Non-pigmented ciliary epithelial cell (primary cell): Measurements from ENCODE around the gene TYRO3.

ENCODE experiments used
- DNase-seq: peaks from one replicate; pipeline ENCODE4 v3.0.0-alpha.2; 2010; ENCODE audit warnings: low read depth

Gene TYRO3

GRCh38 chr15:41558400-41559238 is at the start of gene TYRO3:
Gene TYRO3, plus strand, starts transcription at chr15:41559212. Its CDS starts 46 bp downstream, at chr15:41559258.
- DNase-seq: no peak

GRCh38 chr15:41510728-41511127 is 48.3 kb upstream of the TYRO3 start:
- DNase-seq: no peak

GRCh38 chr15:41511331-41511898 is 47.6 kb upstream of the TYRO3 start:
- DNase-seq: no peak

- no peak for DNase-seq
Measured at GRCh38 chr15:41511899-41512369, 47.1 kb upstream of the TYRO3 start.

- no peak for DNase-seq
Measured at GRCh38 chr15:41512512-41512939, 46.5 kb upstream of the TYRO3 start.

GRCh38 chr15:41512940-41513505 is 46.0 kb upstream of the TYRO3 start:
- no peak for DNase-seq

GRCh38 chr15:41513506-41514227 is 45.3 kb upstream of the TYRO3 start, which contains the start of gene LTK:
Gene LTK, minus strand, starts transcription at chr15:41513827. Its CDS starts 118 bp downstream, at chr15:41513709.
- no peak for DNase-seq

GRCh38 chr15:41517895-41518449 is 41.0 kb upstream of the TYRO3 start:
- DNase-seq: no peak

GRCh38 chr15:41520636-41521035 is 38.4 kb upstream of the TYRO3 start:
- DNase-seq: no peak

GRCh38 chr15:41521614-41522013 is 37.4 kb upstream of the TYRO3 start:
- no peak for DNase-seq

- DNase-seq: no peak
Measured at GRCh38 chr15:41523097-41523496, 35.9 kb upstream of the TYRO3 start.

- DNase-seq: no peak
Measured at GRCh38 chr15:41530363-41530956, 28.6 kb upstream of the TYRO3 start.

GRCh38 chr15:41535544-41535943 is 23.5 kb upstream of the TYRO3 start:
- DNase-seq: no peak

GRCh38 chr15:41536866-41537265 is 22.1 kb upstream of the TYRO3 start:
- no peak for DNase-seq

GRCh38 chr15:41543521-41543870 is 15.5 kb upstream of the TYRO3 start:
- DNase-seq: no peak

- no peak for DNase-seq
Measured at GRCh38 chr15:41544650-41545015, 14.4 kb upstream of the TYRO3 start.

GRCh38 chr15:41545218-41545617 is 13.8 kb upstream of the TYRO3 start:
- DNase-seq: no peak

GRCh38 chr15:41546851-41547786 is 11.9 kb upstream of the TYRO3 start:
- no peak for DNase-seq

GRCh38 chr15:41550066-41550775 is 8.8 kb upstream of the TYRO3 start:
- no peak for DNase-seq

GRCh38 chr15:41553731-41554130 is 5.3 kb upstream of the TYRO3 start:
- no peak for DNase-seq
